H9 (cell line): ENCODE measurements around the gene NLRP5. TPM values are rescaled to one million over a fixed set of nuclear protein-coding genes. Genes with fewer than 3 reads are reported as not detected.
"Not testable (repeated sequence)": the region's sequence is repeated elsewhere in the genome, so short reads cannot be mapped to it uniquely, and the experiment has no call there.

Experiments
- DNase-seq: peaks from one replicate; pipeline ENCODE4 v3.0.0-alpha.2; 2017
- H2AFZ ChIP-seq: one replicate; pipeline ENCODE4 v1.6.1; 2013; ENCODE audit warnings: mild to moderate bottlenecking, low read length, control low read depth, moderate library complexity
- H2AK5ac ChIP-seq: 2 replicates; pipeline ENCODE4 v1.6.1; 2013; ENCODE audit warnings: low read length, control low read depth, mixed read lengths; ENCODE audit not compliant: insufficient read length
- H2BK120ac ChIP-seq: one replicate; pipeline ENCODE4 v1.6.1; 2013; ENCODE audit warnings: low read depth, mild to moderate bottlenecking, low read length, control low read depth, inconsistent platforms; ENCODE audit not compliant: poor library complexity, severe bottlenecking
- H2BK12ac ChIP-seq: 2 replicates; pipeline ENCODE4 v1.6.1; 2013; ENCODE audit warnings: low read length, control low read depth, mixed read lengths, low read depth; ENCODE audit not compliant: insufficient read length
- H2BK15ac ChIP-seq: 2 replicates; pipeline ENCODE4 v1.6.1; 2013; ENCODE audit warnings: low read depth, low read length, control low read depth
- H2BK20ac ChIP-seq: one replicate; pipeline ENCODE4 v1.6.1; 2013; ENCODE audit warnings: low read depth, mild to moderate bottlenecking, low read length, control low read depth, inconsistent platforms; ENCODE audit not compliant: poor library complexity, severe bottlenecking
- H2BK5ac ChIP-seq: 2 replicates; pipeline ENCODE4 v1.6.1; 2013; ENCODE audit warnings: low read length, control low read depth, mixed read lengths; ENCODE audit not compliant: insufficient read length
- H3K14ac ChIP-seq: 2 replicates; pipeline ENCODE4 v1.6.1; 2013; ENCODE audit warnings: low read length, control low read depth; ENCODE audit not compliant: insufficient read depth
- H3K18ac ChIP-seq: 2 replicates; pipeline ENCODE4 v1.6.1; 2013; ENCODE audit warnings: low read depth, mild to moderate bottlenecking, mixed read lengths, low read length, control low read depth; ENCODE audit not compliant: insufficient read length
- H3K23ac ChIP-seq: 2 replicates; pipeline ENCODE4 v1.6.1; 2013; ENCODE audit warnings: low read length, control low read depth, mixed read lengths, low read depth; ENCODE audit not compliant: insufficient read length
- H3K23me2 ChIP-seq: 2 replicates; pipeline ENCODE4 v1.6.1; 2013; ENCODE audit warnings: low read depth, mild to moderate bottlenecking, mixed read lengths, low read length, control low read depth; ENCODE audit not compliant: insufficient read length, poor library complexity, severe bottlenecking
- H3K27ac ChIP-seq: 2 replicates; pipeline ENCODE4 v1.5.1; 2013; ENCODE audit warnings: low read length, control low read depth, mixed read lengths, low read depth; ENCODE audit not compliant: insufficient read length
- H3K27me3 ChIP-seq: 2 replicates; pipeline ENCODE4 v1.6.1; 2013; ENCODE audit warnings: low read length, control low read depth, inconsistent platforms; ENCODE audit not compliant: insufficient read depth
- H3K4ac ChIP-seq: 2 replicates; pipeline ENCODE4 v1.6.1; 2013; ENCODE audit warnings: low read depth, mild to moderate bottlenecking, control low read depth, inconsistent platforms, low read length, moderate library complexity
- H3K4me1 ChIP-seq: 2 replicates; pipeline ENCODE4 v1.6.1; 2013; ENCODE audit warnings: low read length, control low read depth, inconsistent platforms; ENCODE audit not compliant: insufficient read depth
- H3K4me2 ChIP-seq: 2 replicates; pipeline ENCODE4 v1.6.1; 2013; ENCODE audit warnings: low read length, control low read depth, mixed read lengths; ENCODE audit not compliant: insufficient read length, insufficient read depth
- H3K56ac ChIP-seq: 2 replicates; pipeline ENCODE4 v1.6.1; 2013; ENCODE audit warnings: low read depth, mild to moderate bottlenecking, mixed read lengths, low read length, control low read depth; ENCODE audit not compliant: insufficient read length
- H3K79me1 ChIP-seq: 2 replicates; pipeline ENCODE4 v1.6.1; 2013; ENCODE audit warnings: low read depth, mild to moderate bottlenecking, moderate library complexity, low read length, control low read depth, inconsistent platforms; ENCODE audit not compliant: insufficient read depth, poor library complexity, severe bottlenecking
- H3K79me2 ChIP-seq: 2 replicates; pipeline ENCODE4 v1.6.1; 2013; ENCODE audit warnings: low read length, control low read depth, inconsistent platforms; ENCODE audit not compliant: insufficient read depth
- H3K9ac ChIP-seq: 2 replicates; pipeline ENCODE4 v1.6.1; 2013; ENCODE audit warnings: low read length, control low read depth, mixed read lengths; ENCODE audit not compliant: insufficient read length; ENCODE audit errors: extremely low read depth
- H3K9me3 ChIP-seq: one replicate; pipeline ENCODE4 v1.6.1; 2013; ENCODE audit warnings: low read depth, low read length, inconsistent platforms; ENCODE audit not compliant: control insufficient read depth
- H3T11ph ChIP-seq: one replicate; pipeline ENCODE4 v1.6.1; 2013; ENCODE audit warnings: mild to moderate bottlenecking, low read length, control low read depth, inconsistent platforms
- H4K20me1 ChIP-seq: one replicate; pipeline ENCODE4 v1.6.1; 2013; ENCODE audit not compliant: control insufficient read depth, insufficient read length, insufficient read depth
- H4K5ac ChIP-seq: 2 replicates; pipeline ENCODE4 v1.6.1; 2013; ENCODE audit warnings: low read depth, mild to moderate bottlenecking, mixed read lengths, low read length, control low read depth; ENCODE audit not compliant: insufficient read length
- H4K8ac ChIP-seq: replicated peaks from 2 replicates; pipeline ENCODE4 v1.6.1; 2013; ENCODE audit warnings: low read length, control low read depth, mixed read lengths, low read depth; ENCODE audit not compliant: insufficient read length
- H4K91ac ChIP-seq: 2 replicates; pipeline ENCODE4 v1.6.1; 2013; ENCODE audit warnings: low read depth, mild to moderate bottlenecking, moderate library complexity, mixed read lengths, low read length, control low read depth; ENCODE audit not compliant: insufficient read length
- H3K27ac Mint-ChIP-seq, 3 experiments: 2 replicates in 2 of 3; 3 replicates in 1 of 3; pipeline ENCODE4 v1.8.0; 2020 to 2021; ENCODE audit warnings: mixed read lengths in 3 of 3, mild to moderate bottlenecking in 1 of 3, moderate library complexity in 1 of 3
- H3K27me3 Mint-ChIP-seq: 2 replicates; pipeline ENCODE4 v1.8.0; 2021; ENCODE audit warnings: low read depth, mild to moderate bottlenecking, moderate library complexity, mixed read lengths
- H3K36me3 Mint-ChIP-seq, 3 experiments: 2 replicates in 2 of 3; 3 replicates in 1 of 3; pipeline ENCODE4 v1.8.0; 2020 to 2021; ENCODE audit warnings: low read depth in 3 of 3, mixed read lengths in 3 of 3; ENCODE audit not compliant: insufficient read depth in 1 of 3
- H3K4me1 Mint-ChIP-seq, 2 experiments: 2 replicates each; pipeline ENCODE4 v1.8.0; 2020; ENCODE audit warnings: mixed read lengths in 2 of 2
- H3K4me3 Mint-ChIP-seq, 2 experiments: 2 replicates in 1 of 2; 3 replicates in 1 of 2; pipeline ENCODE4 v1.8.0; 2020 to 2021; ENCODE audit warnings: mild to moderate bottlenecking in 2 of 2, mixed read lengths in 2 of 2, moderate library complexity in 1 of 2
- H3K9me3 Mint-ChIP-seq, 2 experiments: 2 replicates in 1 of 2; 3 replicates in 1 of 2; pipeline ENCODE4 v1.8.0; 2020; ENCODE audit warnings: mild to moderate bottlenecking in 2 of 2, mixed read lengths in 2 of 2, moderate library complexity in 1 of 2
- CTCF ChIP-seq: fragments of 200-600 bp; sonication (generic); conservative IDR thresholded peaks from 3 replicates; pipeline ENCODE4 v1.8.0; 2021; ENCODE audit warnings: antibody characterized with exemption, mild to moderate bottlenecking
- WGBS: extraction: QIAGEN DNeasy Blood & Tissue Kit; methylation state at CpG from one replicate; pipeline ENCODE4 v1.1.7; 2013; ENCODE audit warnings: missing lambda C conversion rate, low lambda C conversion rate, mixed read lengths; ENCODE audit not compliant: insufficient read length; ENCODE audit errors: extremely low coverage; 5-methylcytosine and 5-hydroxymethylcytosine counted together
- total RNA-seq: library from RNA; stranded (reverse); gene quantifications from 2 replicates; pipeline ENCODE4 v1.2.1, GENCODE V29; 2021

The NLRP5 gene
- total RNA-seq, 1 experiment from 2014 or later: not detected

GRCh38 chr19:56097776-56098175 is 111.2 kb downstream of the NLRP5 start:
- Histone ChIP-seq H3K23me2 (no peaks in the 10 kb centered on the region), H3K56ac (no peak overlapping the region), H3K4me1 (no peaks in the 10 kb centered on the region), H3K27ac (no peak overlapping the region), H3K27me3 (no peaks in the 10 kb centered on the region), H3K9me3 (no peaks in the 10 kb centered on the region), H4K8ac (no peak overlapping the region), H3K4ac (no peak overlapping the region), H2BK120ac (no peak overlapping the region), H3T11ph (no peak overlapping the region), H3K79me1 (peaks cover 4% of the 10 kb centered on the region), H4K91ac (no peak overlapping the region), H4K5ac (no peak overlapping the region), H3K79me2 (no peaks in the 10 kb centered on the region; the same call in 1 of the 2 replicates), H2AFZ (no peak overlapping the region), H2BK15ac (no peak overlapping the region), H4K20me1 (peaks cover 2% of the 10 kb centered on the region), H2AK5ac (no peak overlapping the region), H2BK20ac (no peak overlapping the region), H2BK12ac (no peak overlapping the region), H3K9ac (no peak overlapping the region), H3K14ac (no peak overlapping the region), H3K18ac (no peak overlapping the region), H3K23ac (no peak overlapping the region), H3K4me2 (no peak overlapping the region), H2BK5ac (no peak overlapping the region)
- H3K36me3 Mint-ChIP-seq: peaks cover 43 to 60% (median 59%) of the 10 kb centered on the region in 3 experiments
- no peak overlapping the region for H3K4me3 Mint-ChIP-seq
- H3K4me1 Mint-ChIP-seq: peaks cover 3% of the 10 kb centered on the region in 2 experiments; a peak in 2 of 4 replicates
- no peak for TF ChIP-seq CTCF
- H3K27me3 Mint-ChIP-seq: no peaks in the 10 kb centered on the region
- WGBS: no CpG with 5 or more reads among the region's 7 CpGs
- peaks cover 5 to 8% of the 10 kb centered on the region in 2 experiments; a peak in 2 of 5 replicates for H3K9me3 Mint-ChIP-seq
- no peak for DNase-seq
- H3K27ac Mint-ChIP-seq: peak overlapping the region in 1 of 3 experiments; percentile 83; a peak in 1 of 7 replicates

- H3K18ac ChIP-seq, H3K56ac ChIP-seq, H3K4me2 ChIP-seq, H3K9me3 Mint-ChIP-seq, H3K79me1 ChIP-seq, H3K9ac ChIP-seq, H2AK5ac ChIP-seq, H2BK20ac ChIP-seq, H4K91ac ChIP-seq, H3K79me2 ChIP-seq, H3K27me3 ChIP-seq, H2BK15ac ChIP-seq, H4K5ac ChIP-seq, H3K23me2 ChIP-seq, H3K27me3 Mint-ChIP-seq, H2BK120ac ChIP-seq, H3K4me1 Mint-ChIP-seq, H3K4me1 ChIP-seq, H3K23ac ChIP-seq, H3K27ac Mint-ChIP-seq, DNase-seq, H3T11ph ChIP-seq, H2BK5ac ChIP-seq, H3K14ac ChIP-seq, H3K9me3 ChIP-seq, H2AFZ ChIP-seq, H3K27ac ChIP-seq, H4K20me1 ChIP-seq, H3K4ac ChIP-seq, H3K4me3 Mint-ChIP-seq, H2BK12ac ChIP-seq, H4K8ac ChIP-seq: not testable (repeated sequence)
- H3K36me3 Mint-ChIP-seq: peaks cover 38 to 56% (median 55%) of the 10 kb centered on the region in 3 experiments
- WGBS: no CpG with 5 or more reads among the region's 21 CpGs
Observed at GRCh38 chr19:56098237-56098636, 111.7 kb downstream of the NLRP5 start.
